ENCODE data around the gene SLC6A13. TPM values are rescaled to one million over a fixed set of nuclear protein-coding genes. Genes with fewer than 3 reads are reported as not detected.
"Not testable (repeated sequence)": the region's sequence is repeated elsewhere in the genome, so short reads cannot be mapped to it uniquely, and the experiment has no call there.

The SLC6A13 gene
- total RNA-seq, 2 donors from 2014 or later: 0.85 TPM; not detected in 1

DNA sequence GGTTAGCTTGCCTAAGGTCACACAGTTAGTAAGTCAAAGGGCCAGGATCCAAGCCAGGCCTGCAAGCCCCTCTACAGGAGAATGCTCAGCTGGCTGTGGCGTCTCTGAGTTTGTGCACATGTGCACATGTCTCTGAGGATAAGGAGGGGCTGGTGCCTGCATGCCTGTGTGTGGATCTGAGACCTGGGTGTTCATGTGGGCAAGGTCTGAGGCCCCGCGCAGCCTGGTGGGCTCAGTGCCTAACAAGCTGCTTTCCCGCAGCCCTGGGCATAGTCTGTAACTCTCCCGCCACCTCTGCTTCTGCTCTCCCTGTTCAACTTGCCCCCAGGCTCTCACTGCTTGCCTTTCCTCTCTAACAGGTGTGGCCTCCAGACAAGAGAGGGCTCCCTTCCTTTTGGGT lies 44.4 kb downstream of the SLC6A13 start:
- TF ChIP-seq, protein P1, sequence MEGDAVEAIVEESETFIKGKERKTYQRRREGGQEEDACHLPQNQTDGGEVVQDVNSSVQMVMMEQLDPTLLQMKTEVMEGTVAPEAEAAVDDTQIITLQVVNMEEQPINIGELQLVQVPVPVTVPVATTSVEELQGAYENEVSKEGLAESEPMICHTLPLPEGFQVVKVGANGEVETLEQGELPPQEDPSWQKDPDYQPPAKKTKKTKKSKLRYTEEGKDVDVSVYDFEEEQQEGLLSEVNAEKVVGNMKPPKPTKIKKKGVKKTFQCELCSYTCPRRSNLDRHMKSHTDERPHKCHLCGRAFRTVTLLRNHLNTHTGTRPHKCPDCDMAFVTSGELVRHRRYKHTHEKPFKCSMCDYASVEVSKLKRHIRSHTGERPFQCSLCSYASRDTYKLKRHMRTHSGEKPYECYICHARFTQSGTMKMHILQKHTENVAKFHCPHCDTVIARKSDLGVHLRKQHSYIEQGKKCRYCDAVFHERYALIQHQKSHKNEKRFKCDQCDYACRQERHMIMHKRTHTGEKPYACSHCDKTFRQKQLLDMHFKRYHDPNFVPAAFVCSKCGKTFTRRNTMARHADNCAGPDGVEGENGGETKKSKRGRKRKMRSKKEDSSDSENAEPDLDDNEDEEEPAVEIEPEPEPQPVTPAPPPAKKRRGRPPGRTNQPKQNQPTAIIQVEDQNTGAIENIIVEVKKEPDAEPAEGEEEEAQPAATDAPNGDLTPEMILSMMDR (IDR thresholded peaks at IDR 0.05): no peak
- TF ChIP-seq POLR2AphosphoS5 (IDR thresholded peaks at IDR 0.05): no peak
- TF ChIP-seq POLR2A (IDR thresholded peaks at IDR 0.05): no peak
- no peak overlapping the region for H3K4me3 ChIP-seq
- H3K36me3 ChIP-seq: no peaks in the 10 kb centered on the region
- WGBS: 91% methylated on average over 5 of the region's 5 CpGs
- no peaks in the 10 kb centered on the region for H3K4me1 ChIP-seq (replicated peaks)
- no peaks in the 10 kb centered on the region for H3K27me3 ChIP-seq (replicated peaks; ENCODE audit: insufficient read depth)
- intact Hi-C loops (cut with DNase I): no loop called here
- no peak for DNase-seq (ENCODE audit: low spot score)
- no peaks in the 10 kb centered on the region for H3K9me3 ChIP-seq
- no peak overlapping the region for H3K27ac ChIP-seq

DNA sequence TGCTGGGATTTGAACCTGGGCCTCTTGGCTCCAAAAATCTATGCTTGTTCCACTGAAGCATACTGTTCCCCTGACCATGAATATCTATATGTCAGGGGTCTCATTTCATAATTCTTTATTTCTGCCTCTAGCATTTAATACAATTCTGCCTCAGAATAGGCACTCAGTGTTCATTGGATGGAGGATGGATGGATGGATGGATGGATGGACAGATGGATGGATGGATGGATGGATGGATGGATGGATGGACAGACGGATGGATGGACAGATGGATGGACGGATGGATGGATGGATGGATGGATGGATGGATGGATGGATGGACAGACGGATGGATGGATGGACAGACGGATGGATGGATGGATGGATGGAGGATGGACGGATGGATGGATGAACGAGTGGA lies 45.6 kb downstream of the SLC6A13 start:
- H3K27ac ChIP-seq; H3K4me3 ChIP-seq; H3K9me3 ChIP-seq; DNase-seq (ENCODE audit: low spot score); H3K27me3 ChIP-seq (replicated peaks; ENCODE audit: insufficient read depth); H3K36me3 ChIP-seq; H3K4me1 ChIP-seq (replicated peaks); intact Hi-C loops (cut with DNase I): not testable (repeated sequence)
- 75% methylated on average over 6 of the region's 6 CpGs for WGBS

DNA sequence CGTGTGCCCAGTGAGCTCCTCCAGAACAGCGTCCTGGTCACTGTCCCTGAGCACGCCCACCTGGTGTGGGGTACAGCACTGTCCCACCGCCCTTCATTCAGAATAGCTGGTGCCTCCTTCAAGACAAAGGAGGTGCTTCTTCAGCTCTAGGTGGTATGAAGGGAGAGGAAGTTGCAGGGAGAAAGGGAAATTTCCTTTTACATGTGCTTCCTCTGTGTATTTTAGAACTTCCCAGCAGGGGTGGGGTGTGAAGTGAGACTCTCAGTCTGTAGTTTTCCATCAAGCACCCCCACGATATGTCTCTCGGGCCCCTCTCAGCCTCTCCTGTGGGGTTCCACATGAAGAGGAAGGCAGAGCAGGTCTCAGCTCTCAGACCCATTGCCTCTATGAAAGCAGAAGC lies 47.5 kb downstream of the SLC6A13 start:
- Histone ChIP-seq H3K4me3 (no peak overlapping the region), H3K27me3 (replicated peaks; ENCODE audit: insufficient read depth) (no peaks in the 10 kb centered on the region), H3K9me3 (no peaks in the 10 kb centered on the region), H3K27ac (no peak overlapping the region), H3K36me3 (no peaks in the 10 kb centered on the region), H3K4me1 (replicated peaks) (no peaks in the 10 kb centered on the region)
- intact Hi-C loops (cut with DNase I): no loop called here
- DNase-seq (ENCODE audit: low spot score): no peak
- TF ChIP-seq, protein P1 (IDR thresholded peaks at IDR 0.05): no peak
- TF ChIP-seq POLR2A (IDR thresholded peaks at IDR 0.05) (no peak), POLR2AphosphoS5 (IDR thresholded peaks at IDR 0.05) (no peak)
- WGBS: 94% methylated on average over 6 of the region's 6 CpGs

DNA sequence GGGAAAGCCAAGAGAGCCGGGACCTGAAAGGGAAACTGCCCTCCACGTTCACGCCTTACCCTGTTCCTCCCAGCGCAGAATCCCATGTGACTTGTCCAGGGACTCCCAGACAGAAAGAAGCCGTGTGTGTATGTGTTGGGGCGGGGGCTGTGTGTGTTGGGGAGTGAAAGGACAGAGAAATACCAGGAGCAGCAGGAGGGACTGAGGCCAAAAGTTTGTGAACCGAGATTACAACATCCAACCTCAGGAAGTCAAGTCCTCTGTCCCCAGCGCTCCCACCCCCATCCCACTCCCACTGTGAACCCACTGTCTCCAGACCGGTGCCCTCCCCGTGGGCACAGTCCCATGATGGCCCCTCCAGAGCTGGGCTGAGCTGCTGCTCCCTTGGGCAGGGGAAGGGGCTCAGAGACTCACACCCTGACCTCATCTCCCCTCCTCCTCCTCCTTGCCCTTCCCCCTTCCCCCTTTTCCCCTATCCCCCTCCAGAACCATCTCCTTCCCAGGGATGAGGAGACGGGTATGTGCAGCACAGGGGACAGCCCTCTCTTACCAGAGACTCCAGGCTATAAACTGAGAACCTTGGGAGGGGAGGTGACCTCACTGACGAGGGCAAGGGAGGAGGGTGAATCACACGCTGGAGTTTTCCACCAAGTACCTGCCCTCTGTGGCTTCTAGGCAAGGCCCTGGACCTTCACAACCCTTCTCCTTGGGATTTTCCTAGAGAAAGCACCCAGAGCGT lies 48.5 kb downstream of the SLC6A13 start, which contains the start of gene SLC6A12:
TSS of gene SLC6A12 (minus strand) at position 155 of the 739 bp plus-strand sequence. CDS start 4,171 bp downstream, outside the sequence.
- Histone ChIP-seq H3K4me3 (no peak within 1 kb of the TSS), H3K4me1 (replicated peaks) (no peaks in the 10 kb centered on the region), H3K27ac (no peak within 1 kb of the TSS), H3K27me3 (replicated peaks; ENCODE audit: insufficient read depth) (no peaks in the 10 kb centered on the region), H3K9me3 (no peaks in the 10 kb centered on the region), H3K36me3 (no peaks in the 10 kb centered on the region)
- TF ChIP-seq POLR2A (IDR thresholded peaks at IDR 0.05) (no peak), POLR2AphosphoS5 (IDR thresholded peaks at IDR 0.05) (no peak)
- TF ChIP-seq, protein P1 (IDR thresholded peaks at IDR 0.05): no peak
- 53% methylated on average over 14 of the region's 14 CpGs for WGBS
- intact Hi-C loops (cut with DNase I): no loop called here
- no peak for DNase-seq (ENCODE audit: low spot score)

DNA sequence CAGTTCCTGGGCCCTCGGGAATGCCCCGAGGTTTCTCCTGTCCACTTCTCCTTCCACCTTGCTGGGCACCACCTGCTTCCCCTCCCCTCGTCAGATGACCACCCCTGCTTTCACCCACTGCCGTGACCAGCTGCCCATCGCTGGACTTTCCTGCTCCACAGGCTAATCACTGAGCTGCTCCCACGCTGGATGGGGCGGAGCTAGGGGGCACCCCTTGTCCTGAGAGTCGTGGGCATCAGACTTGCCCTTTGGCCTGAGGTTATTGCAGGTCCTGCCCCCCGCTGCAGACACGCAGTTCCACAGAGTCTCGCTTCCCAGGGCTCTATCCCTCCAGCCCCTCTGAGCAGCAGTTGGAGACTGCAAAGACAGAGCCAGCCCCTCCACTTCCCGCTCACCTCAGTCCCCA lies 49.1 kb downstream of the SLC6A13 start:
- Histone ChIP-seq H3K27me3 (replicated peaks; ENCODE audit: insufficient read depth) (no peaks in the 10 kb centered on the region), H3K36me3 (no peaks in the 10 kb centered on the region), H3K4me3 (no peak overlapping the region), H3K27ac (no peak overlapping the region), H3K9me3 (no peaks in the 10 kb centered on the region), H3K4me1 (replicated peaks) (no peaks in the 10 kb centered on the region)
- intact Hi-C loops (cut with DNase I): no loop called here
- TF ChIP-seq, protein P1 (IDR thresholded peaks at IDR 0.05): no peak
- TF ChIP-seq POLR2A (IDR thresholded peaks at IDR 0.05): no peak
- no peak for TF ChIP-seq POLR2AphosphoS5 (IDR thresholded peaks at IDR 0.05)
- DNase-seq (ENCODE audit: low spot score): no peak
- WGBS: 48% methylated on average over 11 of the region's 12 CpGs
